Cardiac muscle cell (in vitro differentiated cells and primary cell): ENCODE data around the gene SPN. TPM values are rescaled to one million over a fixed set of nuclear protein-coding genes. Genes with fewer than 3 reads are reported as not detected.

Source experiments
- DNase-seq, 2 donors: peaks; one replicate each; pipeline versions ENCODE4 v3.0.0 to v3.0.0-alpha.2; 2010 to 2017; ENCODE audit warnings: low read depth in 1 of 2, low spot score in 1 of 2
- H3K27ac ChIP-seq: fragments of 200-600 bp; sonication (generic); 2 replicates; pipeline ENCODE4 v1.5.1; 2016
- H3K27me3 ChIP-seq: fragments of 200-600 bp; sonication (generic); 2 replicates; pipeline ENCODE4 v1.6.0; 2016; ENCODE audit warnings: control low read depth
- H3K36me3 ChIP-seq: fragments of 200-600 bp; sonication (generic); 2 replicates; pipeline ENCODE4 v1.5.1; 2016; ENCODE audit warnings: control low read depth
- H3K4me1 ChIP-seq: fragments of 200-600 bp; sonication (generic); 2 replicates; pipeline ENCODE4 v1.8.1; 2017; ENCODE audit warnings: low read depth, mild to moderate bottlenecking, mixed run types
- H3K4me3 ChIP-seq: fragments of 200-600 bp; sonication (generic); 2 replicates; pipeline ENCODE4 v1.5.1; 2016; ENCODE audit warnings: mild to moderate bottlenecking
- H3K9me3 ChIP-seq: fragments of 200-600 bp; sonication (generic); 2 replicates; pipeline ENCODE4 v1.5.1; 2017; ENCODE audit warnings: low read depth, mild to moderate bottlenecking, control low read depth
- CTCF ChIP-seq: IDR thresholded peaks from 2 replicates; pipeline ENCODE4 v1.5.1; 2012; ENCODE audit warnings: low read depth, mild to moderate bottlenecking, low read length
- polyA plus RNA-seq: library from polyadenylated mRNA; unstranded; fragments of >200 nt; fragmentation: Nextera tagmentation; extraction: Ambion mirVana; gene quantifications from 2 replicates; pipeline ENCODE4 v1.2.1, GENCODE V29; 2016
- total RNA-seq: library from RNA; depleted of rRNA; stranded (reverse); fragments of >200 nt; gene quantifications from 2 replicates; pipeline ENCODE4 v1.2.3, GENCODE V29; 2016

SPN gene
- total and polyA plus RNA-seq, 2 experiments from 2014 or later, result 1.1 to 1.5 TPM

DNA sequence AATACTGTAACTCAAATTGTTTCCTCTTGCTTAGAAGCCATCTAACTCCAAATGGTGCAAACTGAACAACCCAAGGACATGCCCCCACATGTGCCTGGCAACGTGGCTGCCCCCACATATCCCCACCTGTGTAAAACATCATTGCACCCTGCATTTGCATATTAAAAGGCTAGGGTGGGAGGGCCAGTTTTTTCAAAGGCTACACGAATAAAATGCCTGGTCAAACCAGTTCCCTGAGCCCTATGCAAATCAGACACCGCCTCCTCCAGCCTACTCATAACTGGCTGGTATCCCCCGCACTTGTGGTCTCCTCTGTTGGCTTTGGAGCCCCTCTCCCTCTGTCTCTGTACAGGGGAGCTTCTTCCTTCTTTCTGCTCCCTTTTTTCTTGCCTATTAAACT lies 56.0 kb downstream of the SPN start:
- no peak for DNase-seq
- TF ChIP-seq CTCF, result no peak
- no peaks in the 10 kb centered on the region for H3K36me3 ChIP-seq

More for the DNA sequence above, 56.0 kb downstream of the SPN start:
- Histone ChIP-seq H3K4me3 (no peak overlapping the region), H3K27ac (no peak overlapping the region), H3K4me1 (no peaks in the 10 kb centered on the region), H3K27me3 (no peaks in the 10 kb centered on the region), H3K9me3 (no peaks in the 10 kb centered on the region)

Other genes with a start within 250 kb of the SPN start
- gene BOLA2, start 208.9 kb upstream of the SPN start, total RNA-seq, result 17.1 and 27.0 TPM in 2 replicates
- gene BOLA2, start 208.9 kb upstream of the SPN start, polyA plus RNA-seq, result 6.6 and 7.6 TPM in 2 replicates
- gene SLX1B, start 208.7 kb upstream of the SPN start, total RNA-seq, result 17.5 and 31.1 TPM in 2 replicates
- gene SLX1B, start 208.7 kb upstream of the SPN start, polyA plus RNA-seq, result 13.6 and 18.8 TPM in 2 replicates
- 0.42 and 7.0 TPM in 2 replicates for gene SULT1A4, start 203.3 kb upstream of the SPN start, total RNA-seq
- gene SULT1A4, start 203.3 kb upstream of the SPN start, polyA plus RNA-seq, result 2.5 and 2.7 TPM in 2 replicates
- gene NPIPB12, start 156.8 kb upstream of the SPN start, total RNA-seq, result 8.0 and 13.2 TPM in 2 replicates
- gene NPIPB12, start 156.8 kb upstream of the SPN start, polyA plus RNA-seq, result 26.4 and 31.4 TPM in 2 replicates
- gene QPRT, start 15.9 kb downstream of the SPN start, total RNA-seq, result 223 and 268 TPM in 2 replicates
- 213 and 266 TPM in 2 replicates for gene QPRT, start 15.9 kb downstream of the SPN start, polyA plus RNA-seq
- not detected in 2 replicates for gene C16orf54, start 82.7 kb downstream of the SPN start, total RNA-seq
- gene C16orf54, start 82.7 kb downstream of the SPN start, polyA plus RNA-seq, result not detected in 2 replicates
- not detected in 2 replicates for gene ZG16, start 115.0 kb downstream of the SPN start, total RNA-seq
- not detected in 2 replicates for gene ZG16, start 115.0 kb downstream of the SPN start, polyA plus RNA-seq
- 57.5 and 121 TPM in 2 replicates for gene KIF22, start 127.5 kb downstream of the SPN start, total RNA-seq
- gene KIF22, start 127.5 kb downstream of the SPN start, polyA plus RNA-seq, result 59.5 and 103 TPM in 2 replicates
- gene MAZ, start 143.3 kb downstream of the SPN start, total RNA-seq, result 310 and 370 TPM in 2 replicates
- 186 and 257 TPM in 2 replicates for gene MAZ, start 143.3 kb downstream of the SPN start, polyA plus RNA-seq
- 17.9 and 19.7 TPM in 2 replicates for gene PRRT2, start 148.9 kb downstream of the SPN start, total RNA-seq
- gene PRRT2, start 148.9 kb downstream of the SPN start, polyA plus RNA-seq, result 19.3 and 19.8 TPM in 2 replicates
- 113 and 120 TPM in 2 replicates for gene PAGR1, start 152.9 kb downstream of the SPN start, total RNA-seq
- 106 and 113 TPM in 2 replicates for gene PAGR1, start 152.9 kb downstream of the SPN start, polyA plus RNA-seq
- gene MVP, start 157.2 kb downstream of the SPN start, total RNA-seq, result 8.9 and 25.0 TPM in 2 replicates
- 9.3 and 21.2 TPM in 2 replicates for gene MVP, start 157.2 kb downstream of the SPN start, polyA plus RNA-seq
- gene CDIPT, start 200.0 kb downstream of the SPN start, total RNA-seq, result 138 and 139 TPM in 2 replicates
- gene CDIPT, start 200.0 kb downstream of the SPN start, polyA plus RNA-seq, result 144 TPM in 2 replicates
- 13.9 and 21.1 TPM in 2 replicates for gene SEZ6L2, start 236.3 kb downstream of the SPN start, total RNA-seq
- 5.8 and 10.3 TPM in 2 replicates for gene SEZ6L2, start 236.3 kb downstream of the SPN start, polyA plus RNA-seq
- 1.8 and 3.9 TPM in 2 replicates for gene ASPHD1, start 237.2 kb downstream of the SPN start, total RNA-seq
- 1.8 and 2.3 TPM in 2 replicates for gene ASPHD1, start 237.2 kb downstream of the SPN start, polyA plus RNA-seq